ENCODE data around the gene N4BP2L1.

The N4BP2L1 gene

GRCh38 chr13:32426990-32427851 lies 709 bp downstream of the N4BP2L1 start:
- no peak for TF ChIP-seq CTCF (conservative IDR thresholded peaks at IDR 0.05; ENCODE audit: low read depth, low read length)
- peak overlapping the region; percentile 67 for H3K4me3 ChIP-seq (ENCODE audit: low read depth, low read length)
- peak; percentile 19 for DNase-seq (ENCODE audit: low read depth)

- H3K4me3 ChIP-seq (ENCODE audit: low read depth, low read length), result peak overlapping the region; percentile 67
- DNase-seq (ENCODE audit: low read depth), result peak; percentile 36
- no peak for TF ChIP-seq CTCF (conservative IDR thresholded peaks at IDR 0.05; ENCODE audit: low read depth, low read length)
Measured at GRCh38 chr13:32426191-32426989, 1.5 kb downstream of the N4BP2L1 start.

GRCh38 chr13:32425158-32425557 lies 2.8 kb downstream of the N4BP2L1 start:
- H3K4me3 ChIP-seq (ENCODE audit: low read depth, low read length), result no peak overlapping the region
- no peak for TF ChIP-seq CTCF (conservative IDR thresholded peaks at IDR 0.05; ENCODE audit: low read depth, low read length)
- no peak for DNase-seq (ENCODE audit: low read depth)

GRCh38 chr13:32423592-32423991 lies 4.3 kb downstream of the N4BP2L1 start:
- no peak overlapping the region for H3K4me3 ChIP-seq (ENCODE audit: low read depth, low read length)
- no peak for TF ChIP-seq CTCF (conservative IDR thresholded peaks at IDR 0.05; ENCODE audit: low read depth, low read length)
- DNase-seq (ENCODE audit: low read depth), result no peak

GRCh38 chr13:32419862-32420261 lies 8.1 kb downstream of the N4BP2L1 start:
- no peak overlapping the region for H3K4me3 ChIP-seq (ENCODE audit: low read depth, low read length)
- TF ChIP-seq CTCF (conservative IDR thresholded peaks at IDR 0.05; ENCODE audit: low read depth, low read length), result no peak
- no peak for DNase-seq (ENCODE audit: low read depth)

GRCh38 chr13:32417995-32418394 lies 9.9 kb downstream of the N4BP2L1 start:
- DNase-seq (ENCODE audit: low read depth), result no peak
- no peak overlapping the region for H3K4me3 ChIP-seq (ENCODE audit: low read depth, low read length)
- TF ChIP-seq CTCF (conservative IDR thresholded peaks at IDR 0.05; ENCODE audit: low read depth, low read length), result no peak
